Stimulated activated CD4-positive, alpha-beta T cell treated with anti-CD3 and anti-CD28 coated beads, Interleukin-4, amount 100 ng/mL, for 1 hour (primary cell): ENCODE data around the gene CASP1.

ENCODE experiments used
- DNase-seq: peaks from one replicate; pipeline ENCODE4 v3.0.0-alpha.2; 2020

CASP1 gene

DNA sequence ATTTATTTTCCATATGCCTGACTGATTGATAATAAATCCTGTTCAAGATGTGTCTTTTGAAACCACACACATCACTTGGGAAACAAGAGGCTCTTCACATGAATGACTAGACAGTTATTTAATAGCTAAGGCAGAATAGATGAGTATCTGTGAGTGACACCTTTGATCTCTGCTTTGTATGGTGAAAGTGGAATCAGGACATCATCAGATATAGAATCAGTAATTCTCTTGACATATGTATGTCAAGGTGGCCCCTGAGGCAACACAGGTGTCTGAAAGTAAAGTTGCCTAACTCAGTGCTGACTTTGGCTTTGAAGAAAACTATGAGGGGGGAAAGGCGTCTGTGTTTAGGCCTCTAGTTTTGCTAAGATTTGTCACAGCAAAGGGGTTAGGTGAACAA, 55.1 kb downstream of the CASP1 start:
- no peak for DNase-seq
